HepG2 (cell line): Measurements from ENCODE around the gene GRIP1. TPM values are rescaled to one million over a fixed set of nuclear protein-coding genes. Genes with fewer than 3 reads are reported as not detected.

Experiments
- ARID2 ChIP-seq: sonication (generic); formaldehyde crosslinking; IDR thresholded peaks from 2 replicates; pipeline ENCODE4 v1.8.1; 2022; ENCODE audit warnings: mild to moderate bottlenecking, missing genetic modification reagents, borderline replicate concordance
- ARNT ChIP-seq: fragments of 450-650 bp; IDR thresholded peaks from 2 replicates; pipeline ENCODE4 v1.6.1; 2017
- ATF7-NPFF ChIP-seq: sonication (generic); formaldehyde crosslinking; IDR thresholded peaks from 2 replicates; pipeline ENCODE4 v1.8.1; 2023; ENCODE audit warnings: mild to moderate bottlenecking, low read depth, missing genetic modification reagents, moderate library complexity
- ATRX ChIP-seq: sonication (generic); formaldehyde crosslinking; IDR thresholded peaks from 2 replicates; pipeline ENCODE4 v1.4.0; 2020; ENCODE audit warnings: missing genetic modification reagents, borderline replicate concordance
- HDAC2 ChIP-seq: sonication (generic); formaldehyde crosslinking; IDR thresholded peaks from 2 replicates; pipeline ENCODE4 v1.4.0; 2020; ENCODE audit warnings: missing genetic modification reagents
- NFYC ChIP-seq: IDR thresholded peaks from 2 replicates; pipeline ENCODE4 v1.6.1; 2016; ENCODE audit warnings: missing genetic modification reagents, missing compliant biosample characterization
- NKX3-1 ChIP-seq: sonication (generic); formaldehyde crosslinking; IDR thresholded peaks from 2 replicates; pipeline ENCODE4 v1.5.0; 2020; ENCODE audit warnings: missing genetic modification reagents
- RAD51 ChIP-seq: fragments of 450-650 bp; IDR thresholded peaks from 2 replicates; pipeline ENCODE4 v1.6.1; 2016; ENCODE audit warnings: borderline replicate concordance
- RORA ChIP-seq: sonication (generic); formaldehyde crosslinking; IDR thresholded peaks from 2 replicates; pipeline ENCODE4 v1.5.0; 2020; ENCODE audit warnings: mild to moderate bottlenecking, missing genetic modification reagents, moderate library complexity
- SALL2 ChIP-seq: sonication (generic); formaldehyde crosslinking; IDR thresholded peaks from 2 replicates; pipeline ENCODE4 v1.8.1; 2023; ENCODE audit warnings: mild to moderate bottlenecking, missing genetic modification reagents, inconsistent platforms
- SOX13 ChIP-seq, 3 experiments: fragments of 450-650 bp in 1 of 3; sonication (generic) in 1 of 3; formaldehyde crosslinking in 1 of 3; IDR thresholded peaks in 2 of 3; conservative IDR thresholded peaks in 1 of 3; 2 replicates each; pipeline versions ENCODE4 v1.5.0 to v1.6.1; 2016 to 2020; ENCODE audit warnings: antibody characterized with exemption in 1 of 3, mild to moderate bottlenecking in 1 of 3, missing compliant biosample characterization in 1 of 3, missing genetic modification reagents in 1 of 3, moderate library complexity in 1 of 3
- STAG1 ChIP-seq: sonication (generic); formaldehyde crosslinking; IDR thresholded peaks from 2 replicates; pipeline ENCODE4 v1.4.0; 2020; ENCODE audit warnings: missing genetic modification reagents
- TEAD2 ChIP-seq: sonication (generic); formaldehyde crosslinking; IDR thresholded peaks from 2 replicates; pipeline ENCODE4 v1.9.0; 2021; ENCODE audit warnings: missing genetic modification reagents
- TEF ChIP-seq: sonication (generic); formaldehyde crosslinking; IDR thresholded peaks from 2 replicates; pipeline ENCODE4 v1.5.0; 2020; ENCODE audit warnings: missing genetic modification reagents
- TGIF2 ChIP-seq: IDR thresholded peaks from 2 replicates; pipeline ENCODE4 v1.6.1; 2016; ENCODE audit warnings: control low read depth, missing compliant biosample characterization
- XRCC5 ChIP-seq: fragments of 200-400 bp; formaldehyde crosslinking; optimal IDR thresholded peaks from 2 replicates; pipeline ENCODE3; 2017; ENCODE audit warnings: mild to moderate bottlenecking, low read length
- ZBTB49 ChIP-seq: sonication (generic); formaldehyde crosslinking; IDR thresholded peaks from 2 replicates; pipeline ENCODE4 v1.4.0; 2020; ENCODE audit warnings: missing genetic modification reagents, borderline replicate concordance
- ZNF121 ChIP-seq: sonication (generic); formaldehyde crosslinking; IDR thresholded peaks from 2 replicates; pipeline ENCODE4 v1.5.0; 2020; ENCODE audit warnings: mild to moderate bottlenecking, missing genetic modification reagents
- ZNF136 ChIP-seq: sonication (generic); formaldehyde crosslinking; IDR thresholded peaks from 2 replicates; pipeline ENCODE4 v1.8.1; 2022; ENCODE audit warnings: low read depth, mild to moderate bottlenecking, moderate library complexity, missing genetic modification reagents
- ZNF234 ChIP-seq: sonication (generic); formaldehyde crosslinking; conservative IDR thresholded peaks from 2 replicates; pipeline ENCODE4 v1.5.1; 2020; ENCODE audit warnings: mild to moderate bottlenecking, missing genetic modification reagents
- ZNF317 ChIP-seq: sonication (generic); formaldehyde crosslinking; IDR thresholded peaks from 2 replicates; pipeline ENCODE4 v1.5.0; 2020; ENCODE audit warnings: mild to moderate bottlenecking, missing genetic modification reagents
- ZNF512B ChIP-seq: sonication (generic); formaldehyde crosslinking; IDR thresholded peaks from 2 replicates; pipeline ENCODE4 v1.5.1; 2020; ENCODE audit warnings: missing genetic modification reagents, mild to moderate bottlenecking, borderline replicate concordance
- ZNF577 ChIP-seq: sonication (generic); formaldehyde crosslinking; IDR thresholded peaks from 2 replicates; pipeline ENCODE4 v1.4.0; 2020; ENCODE audit warnings: mild to moderate bottlenecking, low read depth, missing genetic modification reagents, borderline replicate concordance
- ZNF7 ChIP-seq: IDR thresholded peaks from 2 replicates; pipeline ENCODE4 v1.6.1; 2016; ENCODE audit warnings: missing biosample characterization, missing genetic modification reagents
- ZNF776 ChIP-seq: sonication (generic); formaldehyde crosslinking; IDR thresholded peaks from 2 replicates; pipeline ENCODE4 v1.4.0; 2020; ENCODE audit warnings: mild to moderate bottlenecking, missing genetic modification reagents
- ZNF878 ChIP-seq: sonication (generic); formaldehyde crosslinking; IDR thresholded peaks from 2 replicates; pipeline ENCODE4 v1.8.1; 2023; ENCODE audit warnings: mild to moderate bottlenecking, missing genetic modification reagents, moderate library complexity
- polyA plus RNA-seq, 8 experiments: library from polyadenylated mRNA; depleted of rRNA in 3 of 8; stranded (reverse) in 7 of 8; unstranded in 1 of 8; fragments of >200 nt; fragmentation: Illumina TruSeq in 4 of 8; extraction: Trizol in 4 of 8; gene quantifications; 2 replicates each; pipeline versions ENCODE4 v1.2.1 to v1.2.3, GENCODE V29; 2011 to 2016; ENCODE audit warnings: low read depth in 4 of 8, missing spikeins in 1 of 8, mixed read lengths in 1 of 8; ENCODE audit not compliant: insufficient read depth in 1 of 8
- total RNA-seq, 5 experiments: library from RNA; depleted of rRNA; stranded (reverse); fragments of >200 nt; fragmentation: Illumina TruSeq; extraction: Trizol; gene quantifications; 2 replicates each; pipeline ENCODE4 v1.2.3, GENCODE V29; 2016; ENCODE audit warnings: low read depth in 1 of 5

Gene GRIP1
- total and polyA plus RNA-seq, 2 of the 13 experiments (the other 11 are each of a cell fraction or from before 2014, with no cell fraction given), result not detected

GRCh38 chr12:66352197-66352596, 326.7 kb downstream of the GRIP1 start (continued):
- TF ChIP-seq ZNF136 (CRISPR knock-in tag), result no peak
- TF ChIP-seq TGIF2 (CRISPR knock-in tag), result no peak
- TF ChIP-seq TEAD2, result no peak
- no peak for TF ChIP-seq ZNF577
- TF ChIP-seq ZNF317 (CRISPR knock-in tag), result no peak
- TF ChIP-seq NKX3-1 (CRISPR knock-in tag), result no peak
- no peak for TF ChIP-seq ZNF234
- TF ChIP-seq ZBTB49, result no peak
- no peak for TF ChIP-seq ZNF776 (CRISPR knock-in tag)
- no peak for TF ChIP-seq TEF (CRISPR knock-in tag)
- TF ChIP-seq ZNF121, result no peak
- no peak for TF ChIP-seq ARNT
- TF ChIP-seq ZNF512B (CRISPR knock-in tag), result no peak
- peak; percentile 26 for TF ChIP-seq XRCC5
- TF ChIP-seq SOX13 (IDR thresholded peaks at IDR 0.05), result no peak
- no peak for TF ChIP-seq SOX13 (CRISPR knock-in tag; conservative IDR thresholded peaks at IDR 0.05 in 1 of 2, IDR thresholded peaks at IDR 0.05 in 1 of 2)
- peak; percentile 51; the same call in 1 of the 2 replicates for TF ChIP-seq ZNF7 (CRISPR knock-in tag)
- TF ChIP-seq RAD51, result no peak
- TF ChIP-seq HDAC2 (CRISPR knock-in tag), result no peak
- TF ChIP-seq ZNF878 (CRISPR knock-in tag), result no peak
- no peak for TF ChIP-seq NFYC (CRISPR knock-in tag)
- TF ChIP-seq ATRX, result no peak
- TF ChIP-seq ARID2 (CRISPR knock-in tag), result no peak
- TF ChIP-seq RORA (CRISPR knock-in tag), result no peak
- TF ChIP-seq SALL2 (CRISPR knock-in tag), result no peak
- TF ChIP-seq ATF7-NPFF, result no peak
- peak; percentile 65 for TF ChIP-seq STAG1
